Heart right ventricle (tissue), 16 donors: ENCODE results near the gene NAIP. TPM values are rescaled to one million over a fixed set of nuclear protein-coding genes. Genes with fewer than 3 reads are reported as not detected.
"Not testable (repeated sequence)": the region's sequence is repeated elsewhere in the genome, so short reads cannot be mapped to it uniquely, and the experiment has no call there.

Source experiments
- ATAC-seq, 8 donors: fragments of 200-7000 bp; cut with Tn5 transposase; one replicate each; pipeline ENCODE4 v1.9.1; 2020; ENCODE audit warnings: mild to moderate bottlenecking in 8 of 8, moderate library complexity in 8 of 8, moderate number of reproducible peaks in 1 of 8
- DNase-seq, 2 donors: peaks; one replicate each; pipeline ENCODE4 v3.0.0-alpha.2; 2020
- H3K27ac ChIP-seq, 10 donors: fragments of 200-600 bp; sonication (generic) in 2 of 10; one replicate each; pipeline versions ENCODE4 v1.5.0 to v1.8.0; 2020 to 2022; ENCODE audit warnings: mild to moderate bottlenecking in 3 of 10
- H3K27me3 ChIP-seq, 7 donors: fragments of 200-600 bp; one replicate each; pipeline ENCODE4 v1.8.0; 2021 to 2022; ENCODE audit warnings: mild to moderate bottlenecking in 2 of 7
- H3K36me3 ChIP-seq, 9 donors: fragments of 200-600 bp; sonication (generic) in 1 of 9; one replicate each; pipeline versions ENCODE4 v1.5.0 to v1.8.0; 2020 to 2022; ENCODE audit warnings: mild to moderate bottlenecking in 2 of 9
- H3K4me1 ChIP-seq, 9 donors: fragments of 200-600 bp; sonication (generic) in 1 of 9; one replicate each; pipeline versions ENCODE4 v1.5.0 to v1.8.0; 2020 to 2022; ENCODE audit warnings: mild to moderate bottlenecking in 4 of 9
- H3K4me3 ChIP-seq, 10 donors: fragments of 200-600 bp; sonication (generic) in 2 of 10; one replicate each; pipeline versions ENCODE4 v1.5.0 to v1.8.0; 2020 to 2022; ENCODE audit warnings: mild to moderate bottlenecking in 7 of 10, moderate library complexity in 2 of 10
- H3K9me3 ChIP-seq, 11 donors: fragments of 200-600 bp in 10 of 11; sonication (generic) in 2 of 11; one replicate each; pipeline versions ENCODE4 v1.5.0 to v1.8.0; 2013 to 2022; ENCODE audit warnings: mild to moderate bottlenecking in 2 of 11, control low read depth in 1 of 11, moderate library complexity in 1 of 11
- WGBS, 2 donors: extraction: QIAGEN DNeasy Blood & Tissue Kit; methylation state at CpG; one replicate each; pipeline ENCODE4 v1.1.7; 2013; ENCODE audit warnings: inconsistent platforms in 1 of 2; 5-methylcytosine and 5-hydroxymethylcytosine counted together
- intact Hi-C, 10 donors: fragments of 100-400 bp; cut with DNase I; formaldehyde crosslinking; loops; one replicate each; pipeline versions ENCODE4 v1.11.1 to v1.14.2; 2022
- polyA plus RNA-seq, 2 donors: library from polyadenylated mRNA; stranded (reverse); fragments of 200-250 nt; gene quantifications; one replicate each; pipeline ENCODE4 v1.2.3, GENCODE V29; 2013
- total RNA-seq, 10 donors: library from RNA; stranded (reverse); fragmentation: NEBNext Ultra II Directional in 3 of 10; extraction: Animal tissue kit (Norgen Biotek cat#: 25700) in 3 of 10; gene quantifications; one replicate each; pipeline versions ENCODE4 v1.2.1 to v1.2.4, GENCODE V29; 2021 to 2023
- TF ChIP-seq, protein P1 (sequence below), 9 donors: fragments of 200-600 bp; sonication (generic) in 2 of 9; IDR thresholded peaks; one replicate each; pipeline versions ENCODE4 v1.5.0 to v1.8.0; 2021 to 2022; ENCODE audit warnings: antibody characterized with exemption in 9 of 9, mild to moderate bottlenecking in 5 of 9, moderate library complexity in 1 of 9
- donor health status: Arrhythmogenic right ventricular cardiomyopathy.
- donor health status: ischemic (EF 13 %, LVEDD 7.1; RV severe dilation, severe dysfunction).
- donor health status: healthy with polysubstance abuse.
- donor health status: DM: no; HTN: yes; CAD: no.
- donor health status: DM: no; HTN: no; CAD: no.
- donor health status: ischemic (EF 25% LVEDD 6.9; RV normal size, moderate dysfunction).
- donor health status: ischemic (EF 25% LVEDD 5.7; RV mildly dilated, moderate dysfunction).
- donor health status: healthy.
- donor health status: DM: yes; HTN: yes; CAD: no.
- donor health status: Ischemic cardiomyopathy.
- donor health status: ischemic (EF 35%, LVEDD 5.7; RV mildly dilated, moderate dysfunction).
- donor health status: nonischemic (EF 11% LVEDD 7.7; RV severe dilation, severe dysfunction).
- donor health status: DM: yes; HTN: yes; CAD: no.
- donor health status: PGD.
- donor health status: ischemic (EF 29% LVEDD 5.4; RV normal size, mild dysfunction).
- donor health status: nonischemic (EF 23%, LVEDD 6.1; RV moderate dilation, normal function).

Gene NAIP
- total and polyA plus RNA-seq, 12 donors = 1.7 to 24.4 (median 5.1) TPM

DNA sequence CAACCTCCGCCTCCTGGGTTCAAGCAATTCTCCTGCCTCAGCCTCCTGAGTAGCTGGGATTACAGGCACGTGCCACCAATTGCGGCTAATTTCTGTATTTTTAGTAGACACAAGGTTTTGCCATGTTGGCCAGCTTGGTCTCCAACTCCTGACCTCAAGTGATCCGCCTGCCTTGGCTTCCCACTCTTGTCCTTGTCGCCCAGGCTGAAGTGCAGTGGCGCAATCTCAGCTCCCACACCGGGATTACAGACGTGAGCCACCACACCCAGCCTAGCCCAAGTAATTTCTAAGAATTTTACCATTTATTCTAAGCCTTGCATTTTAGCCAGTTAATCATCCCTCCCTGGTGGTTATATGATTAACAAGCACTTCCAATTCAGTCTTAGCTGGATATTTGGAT lies 11.0 kb downstream of the NAIP start:
- no peak for ATAC-seq
- intact Hi-C loops = no loop called here
- peaks cover 0 to 14% (median 0%) of the 10 kb centered on the region in 9 donors for H3K4me1 ChIP-seq
- no peak for DNase-seq
- H3K9me3 ChIP-seq = no peaks in the 10 kb centered on the region
- TF ChIP-seq, protein P1, sequence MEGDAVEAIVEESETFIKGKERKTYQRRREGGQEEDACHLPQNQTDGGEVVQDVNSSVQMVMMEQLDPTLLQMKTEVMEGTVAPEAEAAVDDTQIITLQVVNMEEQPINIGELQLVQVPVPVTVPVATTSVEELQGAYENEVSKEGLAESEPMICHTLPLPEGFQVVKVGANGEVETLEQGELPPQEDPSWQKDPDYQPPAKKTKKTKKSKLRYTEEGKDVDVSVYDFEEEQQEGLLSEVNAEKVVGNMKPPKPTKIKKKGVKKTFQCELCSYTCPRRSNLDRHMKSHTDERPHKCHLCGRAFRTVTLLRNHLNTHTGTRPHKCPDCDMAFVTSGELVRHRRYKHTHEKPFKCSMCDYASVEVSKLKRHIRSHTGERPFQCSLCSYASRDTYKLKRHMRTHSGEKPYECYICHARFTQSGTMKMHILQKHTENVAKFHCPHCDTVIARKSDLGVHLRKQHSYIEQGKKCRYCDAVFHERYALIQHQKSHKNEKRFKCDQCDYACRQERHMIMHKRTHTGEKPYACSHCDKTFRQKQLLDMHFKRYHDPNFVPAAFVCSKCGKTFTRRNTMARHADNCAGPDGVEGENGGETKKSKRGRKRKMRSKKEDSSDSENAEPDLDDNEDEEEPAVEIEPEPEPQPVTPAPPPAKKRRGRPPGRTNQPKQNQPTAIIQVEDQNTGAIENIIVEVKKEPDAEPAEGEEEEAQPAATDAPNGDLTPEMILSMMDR (IDR thresholded peaks at IDR 0.05) = no peak
- 89 to 94% methylated on average over 8 of the region's 8 CpGs for WGBS, 2 donors
- no peaks in the 10 kb centered on the region for H3K27me3 ChIP-seq
- no peak overlapping the region for H3K4me3 ChIP-seq
- peaks cover 0 to 36% (median 0%) of the 10 kb centered on the region in 9 donors for H3K36me3 ChIP-seq
- no peak overlapping the region for H3K27ac ChIP-seq

DNA sequence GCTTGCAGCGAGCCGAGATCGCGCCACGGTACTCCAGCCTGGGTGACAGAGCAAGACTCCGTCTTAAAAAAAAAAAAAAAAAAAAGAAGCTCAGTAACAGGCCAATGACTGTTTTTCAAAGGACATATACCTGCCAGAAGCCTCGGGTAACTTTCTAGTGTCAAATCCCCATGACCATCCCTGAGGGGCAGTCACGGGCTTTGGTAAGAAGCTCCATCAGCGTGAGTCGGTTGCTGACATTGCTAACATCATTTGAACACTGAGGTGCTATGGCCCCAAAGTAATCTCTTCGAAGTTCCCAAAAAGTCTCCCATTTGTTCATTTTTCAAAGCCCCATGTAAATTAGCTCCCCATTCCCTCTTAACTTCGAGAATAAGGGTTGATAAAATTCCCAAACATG lies 11.6 kb downstream of the NAIP start:
- Histone ChIP-seq H3K4me1 (peaks cover 0 to 14% (median 0%) of the 10 kb centered on the region in 9 donors), H3K36me3 (peaks cover 0 to 36% (median 0%) of the 10 kb centered on the region in 9 donors), H3K9me3 (no peaks in the 10 kb centered on the region), H3K27me3 (no peaks in the 10 kb centered on the region), H3K4me3 (no peak overlapping the region), H3K27ac (no peak overlapping the region)
- TF ChIP-seq, protein P1 (IDR thresholded peaks at IDR 0.05) = no peak
- intact Hi-C loops = no loop called here
- ATAC-seq (no peak), DNase-seq (no peak)
- WGBS, 2 donors = 78 to 84% methylated on average over 11 to 12 of the region's 12 CpGs

DNA sequence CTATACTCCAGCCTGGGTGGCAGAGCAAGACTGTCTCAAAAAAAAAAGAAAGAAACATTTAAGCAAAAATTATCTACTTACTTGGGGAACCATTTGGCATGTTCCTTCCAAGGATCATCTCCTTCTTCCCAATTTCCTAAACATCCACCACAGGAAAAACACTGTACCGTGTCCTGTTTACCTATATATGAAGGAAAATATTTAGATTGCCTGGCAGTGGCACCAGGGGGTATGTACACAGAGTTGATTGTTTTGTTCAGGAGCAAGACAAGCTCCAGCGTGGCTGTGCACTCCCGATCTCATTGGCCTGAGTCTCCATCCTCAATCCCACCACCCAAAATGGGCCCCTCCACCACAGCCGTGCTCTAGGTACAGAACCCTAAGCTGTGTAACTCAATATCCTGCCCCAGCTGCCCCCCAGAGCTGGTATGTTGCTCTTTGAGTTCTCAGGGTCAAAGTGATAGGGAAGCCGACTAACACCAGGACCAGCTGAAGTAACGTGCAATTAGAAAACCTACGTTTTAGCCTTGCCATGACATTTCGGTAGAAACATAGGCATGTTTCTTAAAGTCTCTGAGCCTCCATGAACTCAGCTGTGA lies 13.8 kb downstream of the NAIP start:
- TF ChIP-seq, protein P1 (IDR thresholded peaks at IDR 0.05) = no peak
- intact Hi-C loops = no loop called here
- H3K27me3 ChIP-seq = no peaks in the 10 kb centered on the region
- peaks cover 0 to 36% (median 0%) of the 10 kb centered on the region in 9 donors for H3K36me3 ChIP-seq
- 80 to 84% methylated on average over 8 of the region's 8 CpGs for WGBS, 2 donors
- no peaks in the 10 kb centered on the region for H3K9me3 ChIP-seq
- H3K27ac ChIP-seq = no peak overlapping the region
- no peak for ATAC-seq
- peaks cover 0 to 14% (median 0%) of the 10 kb centered on the region in 9 donors for H3K4me1 ChIP-seq
- H3K4me3 ChIP-seq = no peak overlapping the region
- DNase-seq = no peak

DNA sequence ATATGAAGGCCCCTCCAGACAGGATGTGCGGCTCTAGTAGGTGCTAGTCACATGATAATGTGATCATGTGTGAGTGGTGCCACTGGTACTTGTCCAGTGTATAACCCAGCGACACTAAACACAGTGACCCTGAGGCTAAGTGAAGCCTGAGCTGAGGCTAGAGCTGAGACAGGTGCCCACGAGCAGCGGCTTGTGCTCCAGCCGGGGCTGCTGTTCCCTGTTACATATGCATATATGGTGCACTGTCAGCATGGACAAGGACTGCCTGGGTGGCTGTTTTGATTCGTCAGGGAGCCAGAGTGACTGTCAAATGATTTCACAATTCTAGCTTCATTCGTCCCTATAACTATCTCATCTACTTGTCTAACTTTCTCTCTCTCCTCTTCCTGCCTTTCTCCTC lies 18.2 kb downstream of the NAIP start:
- H3K36me3 ChIP-seq = peaks cover 0 to 28% (median 0%) of the 10 kb centered on the region in 9 donors
- H3K4me3 ChIP-seq, H3K27me3 ChIP-seq, DNase-seq, intact Hi-C loops, H3K4me1 ChIP-seq, ATAC-seq, H3K27ac ChIP-seq, H3K9me3 ChIP-seq: not testable (repeated sequence)
- WGBS, 2 donors = 35 to 61% methylated on average over 2 to 3 of the region's 7 CpGs

DNA sequence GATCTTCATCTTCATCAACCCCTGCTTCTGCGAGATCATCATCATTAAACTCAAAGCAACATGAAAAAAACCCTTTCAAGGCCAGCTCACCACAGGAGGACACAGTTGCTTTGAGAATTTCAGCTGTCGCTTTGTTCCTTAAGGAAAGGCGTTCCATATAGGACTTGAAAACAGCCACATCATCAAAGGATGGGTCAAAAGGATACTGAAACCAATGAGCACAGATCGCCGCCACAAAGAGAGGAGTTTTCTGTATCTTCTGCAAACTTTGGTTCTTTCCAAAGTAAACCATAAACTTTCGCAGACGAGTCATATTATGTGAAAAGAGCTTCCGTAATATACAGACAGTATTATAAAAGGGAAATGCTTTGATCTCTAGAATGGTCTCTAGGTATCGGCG lies 40.3 kb downstream of the NAIP start:
- no CpG with 5 or more reads among the region's 10 CpGs for WGBS, 2 donors

DNA sequence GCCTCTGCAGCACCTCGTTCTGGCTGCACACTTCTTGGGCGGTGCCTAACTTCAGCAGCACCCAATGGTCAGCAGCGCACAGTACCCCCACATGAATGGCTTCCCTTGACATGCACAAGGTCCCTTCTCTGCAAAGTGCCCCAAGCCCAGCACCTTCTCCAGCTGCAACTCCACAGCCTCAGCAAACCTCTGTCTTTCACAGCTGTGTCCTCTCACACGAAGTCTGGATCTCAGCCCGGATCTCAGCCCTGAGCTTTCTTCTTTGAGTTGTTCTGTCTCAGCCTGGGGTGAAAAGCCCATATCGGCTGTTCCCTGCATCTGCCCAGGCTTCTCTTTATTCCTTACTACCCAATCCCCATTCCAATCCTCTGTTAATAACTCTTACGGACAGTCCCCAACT lies 57.9 kb downstream of the NAIP start:
- peak in 1 of 8 donors; percentile 8 for ATAC-seq
- no CpG with 5 or more reads among the region's 7 CpGs for WGBS, 2 donors

More for the DNA sequence above, 40.3 kb downstream of the NAIP start:
- ATAC-seq, H3K27me3 ChIP-seq, H3K4me1 ChIP-seq, H3K27ac ChIP-seq, H3K36me3 ChIP-seq, intact Hi-C loops, H3K9me3 ChIP-seq, H3K4me3 ChIP-seq, DNase-seq: not testable (repeated sequence)

DNA sequence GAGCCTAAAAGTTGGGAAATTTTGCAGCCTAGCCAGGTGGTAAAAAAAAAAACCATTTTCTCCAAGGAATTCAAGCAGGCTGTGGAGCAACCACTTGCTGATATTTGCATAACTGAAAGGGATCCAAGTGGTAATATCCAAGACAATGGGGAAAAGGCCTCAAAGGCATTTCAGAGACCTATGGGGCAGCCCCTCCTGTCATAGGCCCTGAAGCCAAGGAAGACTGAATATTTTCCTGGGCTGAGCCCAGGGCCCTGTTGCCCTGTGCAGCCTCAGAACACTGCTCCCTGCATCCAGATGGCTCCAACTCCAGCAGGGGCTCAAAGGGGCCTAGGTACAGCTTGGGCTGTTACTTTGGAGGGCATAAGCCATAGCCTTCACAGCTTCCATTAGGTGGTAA lies 60.6 kb downstream of the NAIP start:
- H3K4me3 ChIP-seq, intact Hi-C loops: not testable (repeated sequence)
- peak in 3 of 8 donors; percentile 15 to 69 (median 28) for ATAC-seq

More for the DNA sequence above, 57.9 kb downstream of the NAIP start:
- intact Hi-C loops, H3K27me3 ChIP-seq, DNase-seq, H3K9me3 ChIP-seq, H3K27ac ChIP-seq, H3K4me1 ChIP-seq, H3K36me3 ChIP-seq, H3K4me3 ChIP-seq: not testable (repeated sequence)

DNA sequence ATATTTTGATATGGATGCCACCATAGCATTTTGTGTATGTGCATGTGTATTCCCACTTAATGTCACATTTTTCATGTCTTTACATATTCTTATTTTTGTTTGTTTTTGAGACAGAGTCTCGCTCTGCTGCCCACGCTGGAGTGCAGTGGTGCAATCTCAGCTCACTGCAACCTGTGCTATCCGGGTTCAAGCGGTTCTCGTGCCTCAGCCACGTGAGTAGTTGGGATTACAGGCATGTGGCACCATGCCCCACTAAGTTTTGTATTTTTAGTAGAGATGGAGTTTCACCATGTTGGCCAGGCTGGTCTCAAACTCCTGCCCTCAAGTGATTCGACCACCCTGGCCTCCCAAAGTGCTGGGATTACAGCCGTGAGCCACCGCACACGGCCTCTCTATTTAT lies 72.1 kb downstream of the NAIP start:
- intact Hi-C loops, DNase-seq, ATAC-seq, H3K9me3 ChIP-seq, H3K27ac ChIP-seq, H3K4me3 ChIP-seq, H3K27me3 ChIP-seq, H3K4me1 ChIP-seq: not testable (repeated sequence)
- peaks cover 0 to 11% (median 0%) of the 10 kb centered on the region in 9 donors for H3K36me3 ChIP-seq
- 94% methylated on average over 4 of the region's 10 CpGs; no CpG with 5 or more reads in 1 of the 2 donors for WGBS, 2 donors

More for the DNA sequence above, 60.6 kb downstream of the NAIP start:
- not testable (repeated sequence) for H3K9me3 ChIP-seq, H3K27ac ChIP-seq, H3K27me3 ChIP-seq, DNase-seq, H3K4me1 ChIP-seq, H3K36me3 ChIP-seq

DNA sequence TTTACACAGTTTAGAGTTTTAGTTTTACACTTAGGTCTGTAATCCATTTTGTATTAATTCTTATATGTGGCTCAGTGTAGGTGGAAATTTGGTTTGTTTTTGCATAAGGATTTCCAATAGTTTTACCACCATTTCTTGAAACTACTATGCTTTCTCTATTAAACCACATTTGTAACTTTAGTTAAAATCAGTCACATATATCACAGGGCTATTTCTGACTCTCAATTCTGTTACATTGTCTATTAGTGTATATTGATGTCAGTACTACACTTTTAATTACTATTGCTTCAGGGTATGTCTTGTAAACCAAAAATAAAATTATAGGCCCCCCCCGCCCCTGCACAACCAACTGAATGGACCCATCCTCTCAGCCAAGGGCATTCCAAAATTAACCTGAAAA lies 92.6 kb downstream of the NAIP start:
- no CpG with 5 or more reads among the region's 1 CpG for WGBS, 2 donors
- ATAC-seq, H3K36me3 ChIP-seq, intact Hi-C loops, H3K27me3 ChIP-seq, H3K4me1 ChIP-seq, H3K9me3 ChIP-seq, H3K27ac ChIP-seq, DNase-seq, H3K4me3 ChIP-seq: not testable (repeated sequence)
